ENCODE data around the gene STOM. TPM values are rescaled to one million over a fixed set of nuclear protein-coding genes. Genes with fewer than 3 reads are reported as not detected.

STOM gene
- total and polyA plus RNA-seq, 4 donors: 311 to 470 (median 409) TPM

- Histone ChIP-seq H3K4me3 (no peak overlapping the region), H3K27me3 (ENCODE audit: control insufficient read depth in 3 of 3, insufficient read depth in 3 of 3, low read length in 2 of 3) (no peaks in the 10 kb centered on the region), H3K9ac (ENCODE audit: insufficient read depth in 1 of 2, low read length in 2 of 2) (no peak overlapping the region), H3K9me3 (ENCODE audit: control insufficient read depth in 4 of 4, insufficient read depth in 3 of 4, low read length in 3 of 4) (no peaks in the 10 kb centered on the region), H3K27ac (ENCODE audit: low read depth in 1 of 2, low read length in 1 of 2) (peak overlapping the region in 1 of 2 donors; percentile 59), H3K36me3 (ENCODE audit: control insufficient read depth in 4 of 4, insufficient read depth in 4 of 4, low read length in 4 of 4) (peaks cover 22 to 64% (median 27%) of the 10 kb centered on the region in 4 donors), H3K4me1 (ENCODE audit: control insufficient read depth in 5 of 5, insufficient read depth in 5 of 5, low read length in 5 of 5) (peaks cover 0 to 13% (median 0%) of the 10 kb centered on the region in 5 donors)
- TF ChIP-seq, protein P1, sequence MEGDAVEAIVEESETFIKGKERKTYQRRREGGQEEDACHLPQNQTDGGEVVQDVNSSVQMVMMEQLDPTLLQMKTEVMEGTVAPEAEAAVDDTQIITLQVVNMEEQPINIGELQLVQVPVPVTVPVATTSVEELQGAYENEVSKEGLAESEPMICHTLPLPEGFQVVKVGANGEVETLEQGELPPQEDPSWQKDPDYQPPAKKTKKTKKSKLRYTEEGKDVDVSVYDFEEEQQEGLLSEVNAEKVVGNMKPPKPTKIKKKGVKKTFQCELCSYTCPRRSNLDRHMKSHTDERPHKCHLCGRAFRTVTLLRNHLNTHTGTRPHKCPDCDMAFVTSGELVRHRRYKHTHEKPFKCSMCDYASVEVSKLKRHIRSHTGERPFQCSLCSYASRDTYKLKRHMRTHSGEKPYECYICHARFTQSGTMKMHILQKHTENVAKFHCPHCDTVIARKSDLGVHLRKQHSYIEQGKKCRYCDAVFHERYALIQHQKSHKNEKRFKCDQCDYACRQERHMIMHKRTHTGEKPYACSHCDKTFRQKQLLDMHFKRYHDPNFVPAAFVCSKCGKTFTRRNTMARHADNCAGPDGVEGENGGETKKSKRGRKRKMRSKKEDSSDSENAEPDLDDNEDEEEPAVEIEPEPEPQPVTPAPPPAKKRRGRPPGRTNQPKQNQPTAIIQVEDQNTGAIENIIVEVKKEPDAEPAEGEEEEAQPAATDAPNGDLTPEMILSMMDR (IDR thresholded peaks at IDR 0.05; ENCODE audit: control extremely low read depth, extremely low read depth): no peak
- WGBS, 2 donors: 82 to 86% methylated on average over 16 of the region's 16 CpGs
- ATAC-seq (ENCODE audit: insufficient read depth, low FRiP score) (no peak), DNase-seq (no peak)
These were observed 41.0 kb downstream of the STOM start for GRCh38 chr9:121328876-121329681.

GRCh38 chr9:121328476-121328875 is 41.6 kb downstream of the STOM start:
- Histone ChIP-seq H3K9me3 (ENCODE audit: control insufficient read depth in 4 of 4, insufficient read depth in 3 of 4, low read length in 3 of 4) (no peaks in the 10 kb centered on the region), H3K4me1 (ENCODE audit: control insufficient read depth in 5 of 5, insufficient read depth in 5 of 5, low read length in 5 of 5) (peaks cover 0 to 11% (median 0%) of the 10 kb centered on the region in 5 donors), H3K36me3 (ENCODE audit: control insufficient read depth in 4 of 4, insufficient read depth in 4 of 4, low read length in 4 of 4) (peaks cover 22 to 63% (median 27%) of the 10 kb centered on the region in 4 donors), H3K27ac (ENCODE audit: low read depth in 1 of 2, low read length in 1 of 2) (peak overlapping the region in 1 of 2 donors; percentile 59), H3K27me3 (ENCODE audit: control insufficient read depth in 3 of 3, insufficient read depth in 3 of 3, low read length in 2 of 3) (no peaks in the 10 kb centered on the region), H3K4me3 (no peak overlapping the region), H3K9ac (ENCODE audit: insufficient read depth in 1 of 2, low read length in 2 of 2) (no peak overlapping the region)
- ATAC-seq (ENCODE audit: insufficient read depth, low FRiP score): no peak
- 79 to 81% methylated on average over 8 of the region's 8 CpGs for WGBS, 2 donors
- DNase-seq: no peak
- TF ChIP-seq, protein P1 (IDR thresholded peaks at IDR 0.05; ENCODE audit: control extremely low read depth, extremely low read depth): no peak

DNA sequence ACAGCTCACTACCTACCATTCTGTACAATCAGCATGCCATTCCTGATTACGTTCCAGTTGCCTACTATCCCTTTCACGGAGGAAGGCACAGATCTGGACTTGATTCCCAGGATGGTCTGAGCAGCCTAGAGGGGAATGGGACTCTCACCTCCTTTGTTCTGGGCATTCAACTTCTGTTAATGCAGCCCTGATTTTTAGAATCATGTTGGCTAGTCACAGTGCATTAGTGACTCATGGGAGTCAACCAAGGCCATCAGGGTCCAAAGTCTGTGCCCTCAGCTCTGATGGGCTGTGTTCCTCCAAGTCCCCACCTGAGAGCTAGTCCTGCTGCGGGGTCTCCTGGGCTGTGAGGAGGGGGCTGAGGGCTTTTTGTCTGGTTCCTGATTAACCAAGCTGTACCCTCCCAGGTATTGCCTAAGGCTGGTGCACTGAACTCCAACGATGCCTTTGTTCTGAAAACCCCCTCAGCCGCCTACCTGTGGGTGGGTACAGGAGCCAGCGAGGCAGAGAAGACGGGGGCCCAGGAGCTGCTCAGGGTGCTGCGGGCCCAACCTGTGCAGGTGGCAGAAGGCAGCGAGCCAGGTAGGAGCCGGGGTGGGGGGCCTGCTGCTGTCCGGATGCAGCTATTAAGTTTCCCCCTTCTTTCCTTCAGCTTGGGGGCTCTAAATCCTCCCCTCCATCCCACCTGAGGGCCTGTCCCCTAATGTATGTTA is 43.0 kb downstream of the STOM start:
- WGBS, 2 donors: 89 to 93% methylated on average over 11 of the region's 11 CpGs
- no peak overlapping the region for H3K9ac ChIP-seq (ENCODE audit: insufficient read depth in 1 of 2, low read length in 2 of 2)
- no peak overlapping the region for H3K4me3 ChIP-seq
- no peak for DNase-seq
- peaks cover 0 to 12% (median 0%) of the 10 kb centered on the region in 5 donors for H3K4me1 ChIP-seq (ENCODE audit: control insufficient read depth in 5 of 5, insufficient read depth in 5 of 5, low read length in 5 of 5)
- no peak for ATAC-seq (ENCODE audit: insufficient read depth, low FRiP score)
- H3K9me3 ChIP-seq (ENCODE audit: control insufficient read depth in 4 of 4, insufficient read depth in 3 of 4, low read length in 3 of 4): no peaks in the 10 kb centered on the region
- H3K27ac ChIP-seq (ENCODE audit: low read depth in 1 of 2, low read length in 1 of 2): peak overlapping the region; percentile 83 to 87
- no peaks in the 10 kb centered on the region for H3K27me3 ChIP-seq (ENCODE audit: control insufficient read depth in 3 of 3, insufficient read depth in 3 of 3, low read length in 2 of 3)
- peaks cover 22 to 61% (median 27%) of the 10 kb centered on the region in 4 donors for H3K36me3 ChIP-seq (ENCODE audit: control insufficient read depth in 4 of 4, insufficient read depth in 4 of 4, low read length in 4 of 4)
- TF ChIP-seq, protein P1 (IDR thresholded peaks at IDR 0.05; ENCODE audit: control extremely low read depth, extremely low read depth): no peak
